Fibroblast of lung (primary cell): ENCODE measurements around the gene UBXN2A.

ENCODE experiments used
- EZH2 ChIP-seq: IDR thresholded peaks from 2 replicates; pipeline ENCODE4 v1.5.1; 2012; ENCODE audit warnings: low read length, control low read depth, mild to moderate bottlenecking; ENCODE audit errors: missing control alignments
- TF ChIP-seq, protein P1 (sequence below), 2 donors: IDR thresholded peaks in 1 of 2; conservative IDR thresholded peaks in 1 of 2; 1 replicate in 1 of 2; 2 replicates in 1 of 2; pipeline ENCODE4 v1.5.1; 2011 to 2012; ENCODE audit warnings: low read length in 2 of 2, control low read depth in 1 of 2, inconsistent platforms in 1 of 2, low read depth in 1 of 2, mild to moderate bottlenecking in 1 of 2

DNA sequence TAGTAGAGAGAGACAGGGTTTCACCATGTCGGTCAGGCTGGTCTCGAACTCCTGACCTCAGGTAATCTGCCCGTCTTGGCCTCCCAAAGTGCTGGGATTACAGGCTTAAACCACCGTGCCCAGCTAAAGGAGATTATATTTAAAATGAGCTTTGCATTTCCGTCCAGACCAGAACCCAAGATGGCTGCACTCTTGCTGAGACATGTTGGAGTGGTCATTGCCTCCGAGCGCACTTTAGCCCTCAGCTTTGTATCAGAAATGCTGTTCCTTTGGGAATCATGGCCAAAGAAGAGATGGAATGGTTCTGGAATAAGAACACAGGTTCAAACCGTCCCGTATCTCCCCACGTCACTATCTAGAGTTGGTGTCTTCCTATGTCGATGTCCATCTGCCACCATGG, 3.4 kb downstream of the UBXN2A start:
- TF ChIP-seq, protein P1, sequence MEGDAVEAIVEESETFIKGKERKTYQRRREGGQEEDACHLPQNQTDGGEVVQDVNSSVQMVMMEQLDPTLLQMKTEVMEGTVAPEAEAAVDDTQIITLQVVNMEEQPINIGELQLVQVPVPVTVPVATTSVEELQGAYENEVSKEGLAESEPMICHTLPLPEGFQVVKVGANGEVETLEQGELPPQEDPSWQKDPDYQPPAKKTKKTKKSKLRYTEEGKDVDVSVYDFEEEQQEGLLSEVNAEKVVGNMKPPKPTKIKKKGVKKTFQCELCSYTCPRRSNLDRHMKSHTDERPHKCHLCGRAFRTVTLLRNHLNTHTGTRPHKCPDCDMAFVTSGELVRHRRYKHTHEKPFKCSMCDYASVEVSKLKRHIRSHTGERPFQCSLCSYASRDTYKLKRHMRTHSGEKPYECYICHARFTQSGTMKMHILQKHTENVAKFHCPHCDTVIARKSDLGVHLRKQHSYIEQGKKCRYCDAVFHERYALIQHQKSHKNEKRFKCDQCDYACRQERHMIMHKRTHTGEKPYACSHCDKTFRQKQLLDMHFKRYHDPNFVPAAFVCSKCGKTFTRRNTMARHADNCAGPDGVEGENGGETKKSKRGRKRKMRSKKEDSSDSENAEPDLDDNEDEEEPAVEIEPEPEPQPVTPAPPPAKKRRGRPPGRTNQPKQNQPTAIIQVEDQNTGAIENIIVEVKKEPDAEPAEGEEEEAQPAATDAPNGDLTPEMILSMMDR (conservative IDR thresholded peaks at IDR 0.05 in 1 of 2, IDR thresholded peaks at IDR 0.05 in 1 of 2; ENCODE audit: low read depth in 1 of 2, low read length in 2 of 2), result no peak
- TF ChIP-seq EZH2, result no peak
